Measurements from ENCODE around the gene WWOX. TPM values are rescaled to one million over a fixed set of nuclear protein-coding genes. Genes with fewer than 3 reads are reported as not detected.
A peak's percentile ranks its signal among the peaks of the same experiment; 100 is the strongest.

Gene WWOX
- total and polyA plus RNA-seq, 2 of the 13 experiments (the other 11 are each of a cell fraction or from before 2014, with no cell fraction given): 9.1 to 37.4 TPM

DNA sequence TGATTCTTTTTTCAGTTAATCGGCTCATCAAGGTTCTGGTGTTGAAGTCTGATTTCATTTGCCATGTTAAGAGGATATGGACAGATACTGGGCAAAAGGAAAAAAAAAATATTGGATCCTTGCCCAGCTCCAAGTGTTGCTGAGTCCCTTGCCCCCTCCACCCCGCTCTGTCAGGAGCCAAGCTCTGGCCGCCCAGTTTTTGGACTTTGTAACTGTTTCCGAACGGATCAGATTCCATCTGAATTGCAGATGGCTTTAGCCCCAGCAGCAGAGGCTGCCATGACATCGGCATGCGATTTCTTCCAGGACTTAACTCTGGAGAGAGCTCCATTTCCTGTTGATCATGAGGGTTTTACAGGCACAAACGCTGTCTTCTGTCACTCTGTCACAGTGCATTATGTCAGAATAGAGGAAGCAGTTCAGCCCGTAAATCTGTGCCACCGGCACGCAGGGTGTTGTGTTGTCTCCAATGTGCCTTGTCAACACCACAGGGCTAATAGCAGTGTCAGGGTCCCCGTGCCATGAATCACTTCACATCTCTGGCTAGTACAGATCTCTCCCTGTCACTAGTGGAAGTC is 885.5 kb downstream of the WWOX start (continued):
- TF ChIP-seq, protein P1, sequence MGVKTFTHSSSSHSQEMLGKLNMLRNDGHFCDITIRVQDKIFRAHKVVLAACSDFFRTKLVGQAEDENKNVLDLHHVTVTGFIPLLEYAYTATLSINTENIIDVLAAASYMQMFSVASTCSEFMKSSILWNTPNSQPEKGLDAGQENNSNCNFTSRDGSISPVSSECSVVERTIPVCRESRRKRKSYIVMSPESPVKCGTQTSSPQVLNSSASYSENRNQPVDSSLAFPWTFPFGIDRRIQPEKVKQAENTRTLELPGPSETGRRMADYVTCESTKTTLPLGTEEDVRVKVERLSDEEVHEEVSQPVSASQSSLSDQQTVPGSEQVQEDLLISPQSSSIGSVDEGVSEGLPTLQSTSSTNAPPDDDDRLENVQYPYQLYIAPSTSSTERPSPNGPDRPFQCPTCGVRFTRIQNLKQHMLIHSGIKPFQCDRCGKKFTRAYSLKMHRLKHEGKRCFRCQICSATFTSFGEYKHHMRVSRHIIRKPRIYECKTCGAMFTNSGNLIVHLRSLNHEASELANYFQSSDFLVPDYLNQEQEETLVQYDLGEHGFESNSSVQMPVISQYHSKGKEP (CRISPR knock-in tag; IDR thresholded peaks at IDR 0.05): no peak
- no peak for TF ChIP-seq NFIB (CRISPR knock-in tag; IDR thresholded peaks at IDR 0.05; ENCODE audit: borderline replicate concordance)
- no peak for TF ChIP-seq ZNF432 (CRISPR knock-in tag; IDR thresholded peaks at IDR 0.05; ENCODE audit: borderline replicate concordance)
- no peak for TF ChIP-seq SNRNP70 (IDR thresholded peaks at IDR 0.05; ENCODE audit: low read depth, low read length)
- TF ChIP-seq EHMT2 (IDR thresholded peaks at IDR 0.05; ENCODE audit: borderline replicate concordance, low read depth, low read length): peak; percentile 41; the same call in 1 of the 2 replicates
- TF ChIP-seq, protein P2, sequence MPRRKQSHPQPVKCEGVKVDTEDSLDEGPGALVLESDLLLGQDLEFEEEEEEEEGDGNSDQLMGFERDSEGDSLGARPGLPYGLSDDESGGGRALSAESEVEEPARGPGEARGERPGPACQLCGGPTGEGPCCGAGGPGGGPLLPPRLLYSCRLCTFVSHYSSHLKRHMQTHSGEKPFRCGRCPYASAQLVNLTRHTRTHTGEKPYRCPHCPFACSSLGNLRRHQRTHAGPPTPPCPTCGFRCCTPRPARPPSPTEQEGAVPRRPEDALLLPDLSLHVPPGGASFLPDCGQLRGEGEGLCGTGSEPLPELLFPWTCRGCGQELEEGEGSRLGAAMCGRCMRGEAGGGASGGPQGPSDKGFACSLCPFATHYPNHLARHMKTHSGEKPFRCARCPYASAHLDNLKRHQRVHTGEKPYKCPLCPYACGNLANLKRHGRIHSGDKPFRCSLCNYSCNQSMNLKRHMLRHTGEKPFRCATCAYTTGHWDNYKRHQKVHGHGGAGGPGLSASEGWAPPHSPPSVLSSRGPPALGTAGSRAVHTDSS (CRISPR knock-in tag; conservative IDR thresholded peaks at IDR 0.05): no peak
- TF ChIP-seq, protein P3, sequence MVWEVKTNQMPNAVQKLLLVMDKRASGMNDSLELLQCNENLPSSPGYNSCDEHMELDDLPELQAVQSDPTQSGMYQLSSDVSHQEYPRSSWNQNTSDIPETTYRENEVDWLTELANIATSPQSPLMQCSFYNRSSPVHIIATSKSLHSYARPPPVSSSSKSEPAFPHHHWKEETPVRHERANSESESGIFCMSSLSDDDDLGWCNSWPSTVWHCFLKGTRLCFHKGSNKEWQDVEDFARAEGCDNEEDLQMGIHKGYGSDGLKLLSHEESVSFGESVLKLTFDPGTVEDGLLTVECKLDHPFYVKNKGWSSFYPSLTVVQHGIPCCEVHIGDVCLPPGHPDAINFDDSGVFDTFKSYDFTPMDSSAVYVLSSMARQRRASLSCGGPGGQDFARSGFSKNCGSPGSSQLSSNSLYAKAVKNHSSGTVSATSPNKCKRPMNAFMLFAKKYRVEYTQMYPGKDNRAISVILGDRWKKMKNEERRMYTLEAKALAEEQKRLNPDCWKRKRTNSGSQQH (CRISPR knock-in tag; IDR thresholded peaks at IDR 0.05; ENCODE audit: low read depth): no peak
- TF ChIP-seq ZNF816 (CRISPR knock-in tag; IDR thresholded peaks at IDR 0.05; ENCODE audit: borderline replicate concordance): no peak
- no peak for TF ChIP-seq GLI4 (CRISPR knock-in tag; IDR thresholded peaks at IDR 0.05; ENCODE audit: borderline replicate concordance)
- no peak for TF ChIP-seq ZNF225 (CRISPR knock-in tag; IDR thresholded peaks at IDR 0.05)
- TF ChIP-seq U2AF1 (optimal IDR thresholded peaks at IDR 0.05; ENCODE audit: low read depth, low read length): no peak
- no peak for TF ChIP-seq ZFP1 (CRISPR knock-in tag; IDR thresholded peaks at IDR 0.05)
- TF ChIP-seq, protein P4, sequence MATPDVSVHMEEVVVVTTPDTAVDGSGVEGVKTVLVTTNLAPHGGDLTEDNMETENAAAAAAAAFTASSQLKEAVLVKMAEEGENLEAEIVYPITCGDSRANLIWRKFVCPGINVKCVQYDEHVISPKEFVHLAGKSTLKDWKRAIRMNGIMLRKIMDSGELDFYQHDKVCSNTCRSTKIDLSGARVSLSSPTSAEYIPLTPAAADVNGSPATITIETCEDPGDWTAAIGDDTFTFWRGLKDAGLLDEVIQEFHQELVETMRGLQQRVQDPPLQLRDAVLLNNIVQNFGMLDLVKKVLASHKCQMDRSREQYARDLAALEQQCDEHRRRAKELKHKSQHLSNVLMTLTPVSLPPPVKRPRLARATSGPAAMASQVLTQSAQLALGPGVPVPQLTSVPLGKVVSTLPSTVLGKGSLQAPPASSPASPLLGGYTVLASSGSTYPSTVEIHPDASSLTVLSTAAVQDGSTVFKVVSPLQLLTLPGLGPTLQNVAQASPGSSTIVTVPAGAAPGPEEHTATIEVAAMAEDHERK (CRISPR knock-in tag; IDR thresholded peaks at IDR 0.05; ENCODE audit: low read depth): no peak
- TF ChIP-seq HDAC2 (CRISPR knock-in tag; IDR thresholded peaks at IDR 0.05): no peak
- no peak for TF ChIP-seq ZNF501 (CRISPR knock-in tag; IDR thresholded peaks at IDR 0.05)
- TF ChIP-seq PHF8 (CRISPR knock-in tag; IDR thresholded peaks at IDR 0.05): no peak
- TF ChIP-seq, protein P5, sequence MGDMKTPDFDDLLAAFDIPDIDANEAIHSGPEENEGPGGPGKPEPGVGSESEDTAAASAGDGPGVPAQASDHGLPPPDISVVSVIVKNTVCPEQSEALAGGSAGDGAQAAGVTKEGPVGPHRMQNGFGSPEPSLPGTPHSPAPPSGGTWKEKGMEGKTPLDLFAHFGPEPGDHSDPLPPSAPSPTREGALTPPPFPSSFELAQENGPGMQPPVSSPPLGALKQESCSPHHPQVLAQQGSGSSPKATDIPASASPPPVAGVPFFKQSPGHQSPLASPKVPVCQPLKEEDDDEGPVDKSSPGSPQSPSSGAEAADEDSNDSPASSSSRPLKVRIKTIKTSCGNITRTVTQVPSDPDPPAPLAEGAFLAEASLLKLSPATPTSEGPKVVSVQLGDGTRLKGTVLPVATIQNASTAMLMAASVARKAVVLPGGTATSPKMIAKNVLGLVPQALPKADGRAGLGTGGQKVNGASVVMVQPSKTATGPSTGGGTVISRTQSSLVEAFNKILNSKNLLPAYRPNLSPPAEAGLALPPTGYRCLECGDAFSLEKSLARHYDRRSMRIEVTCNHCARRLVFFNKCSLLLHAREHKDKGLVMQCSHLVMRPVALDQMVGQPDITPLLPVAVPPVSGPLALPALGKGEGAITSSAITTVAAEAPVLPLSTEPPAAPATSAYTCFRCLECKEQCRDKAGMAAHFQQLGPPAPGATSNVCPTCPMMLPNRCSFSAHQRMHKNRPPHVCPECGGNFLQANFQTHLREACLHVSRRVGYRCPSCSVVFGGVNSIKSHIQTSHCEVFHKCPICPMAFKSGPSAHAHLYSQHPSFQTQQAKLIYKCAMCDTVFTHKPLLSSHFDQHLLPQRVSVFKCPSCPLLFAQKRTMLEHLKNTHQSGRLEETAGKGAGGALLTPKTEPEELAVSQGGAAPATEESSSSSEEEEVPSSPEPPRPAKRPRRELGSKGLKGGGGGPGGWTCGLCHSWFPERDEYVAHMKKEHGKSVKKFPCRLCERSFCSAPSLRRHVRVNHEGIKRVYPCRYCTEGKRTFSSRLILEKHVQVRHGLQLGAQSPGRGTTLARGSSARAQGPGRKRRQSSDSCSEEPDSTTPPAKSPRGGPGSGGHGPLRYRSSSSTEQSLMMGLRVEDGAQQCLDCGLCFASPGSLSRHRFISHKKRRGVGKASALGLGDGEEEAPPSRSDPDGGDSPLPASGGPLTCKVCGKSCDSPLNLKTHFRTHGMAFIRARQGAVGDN (CRISPR knock-in tag; IDR thresholded peaks at IDR 0.05): no peak
- no peak for TF ChIP-seq NR2F6 (IDR thresholded peaks at IDR 0.05)
- no peak for TF ChIP-seq NR2F6 (CRISPR knock-in tag; IDR thresholded peaks at IDR 0.05)
- no peak for TF ChIP-seq CEBPB (IDR thresholded peaks at IDR 0.05; ENCODE audit: borderline replicate concordance, low read depth, low read length)
- no peak for TF ChIP-seq HNRNPLL (IDR thresholded peaks at IDR 0.05; ENCODE audit: low read depth, low read length, poor library complexity, severe bottlenecking)
